GM04504 (cell line): Measurements from ENCODE around the gene APBA2.
"Not testable (repeated sequence)": the region's sequence is repeated elsewhere in the genome, so short reads cannot be mapped to it uniquely, and the experiment has no call there.

Experiments used
- DNase-seq: peaks from one replicate; pipeline ENCODE4 v3.0.0-alpha.2; 2012; ENCODE audit warnings: low read depth

Gene APBA2

DNA sequence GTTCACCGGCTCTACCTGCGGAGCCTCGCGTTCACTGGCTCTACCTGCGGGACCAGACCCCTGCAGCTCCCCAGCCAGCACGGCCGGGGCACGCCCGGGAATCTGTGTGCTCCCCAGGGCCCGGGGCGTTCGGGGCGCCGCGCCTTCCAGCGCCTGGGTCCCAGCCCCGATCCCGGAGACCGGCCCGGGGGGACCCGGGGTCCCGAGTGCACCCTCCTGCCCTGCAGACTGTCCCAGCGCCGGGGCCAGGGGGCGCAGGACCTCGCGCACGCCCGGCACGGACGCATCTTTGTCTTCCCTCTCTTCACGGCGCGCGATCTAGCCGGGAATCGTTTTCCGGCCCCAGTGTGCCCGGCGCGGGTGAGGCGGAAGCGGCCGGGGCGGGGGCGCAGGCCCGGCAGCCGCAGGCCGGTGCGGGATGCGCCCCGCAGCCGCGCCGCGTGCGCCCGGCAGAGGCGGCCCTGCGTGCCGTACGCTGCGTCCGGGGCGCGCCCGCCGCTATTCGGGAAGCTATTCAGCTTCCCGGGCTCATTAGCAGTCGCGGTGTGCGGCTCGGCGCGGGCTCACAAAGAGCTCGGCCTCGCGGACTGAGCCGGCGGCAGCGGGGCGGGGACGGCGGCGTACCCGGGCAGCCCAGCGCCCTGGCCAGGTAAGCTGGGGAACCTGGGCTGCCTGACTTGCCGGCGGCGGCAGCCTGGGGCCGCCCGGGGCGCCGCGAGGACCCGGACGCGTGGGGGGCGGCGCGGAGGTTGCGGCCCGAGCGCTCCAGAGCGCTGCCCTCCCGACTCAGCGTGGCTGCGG, at the start of gene APBA2:
Gene APBA2, plus strand, starts transcription at position 345 of the 801 bp plus-strand sequence. CDS start 167,911 bp downstream, outside the sequence.
- no peak for DNase-seq

DNA sequence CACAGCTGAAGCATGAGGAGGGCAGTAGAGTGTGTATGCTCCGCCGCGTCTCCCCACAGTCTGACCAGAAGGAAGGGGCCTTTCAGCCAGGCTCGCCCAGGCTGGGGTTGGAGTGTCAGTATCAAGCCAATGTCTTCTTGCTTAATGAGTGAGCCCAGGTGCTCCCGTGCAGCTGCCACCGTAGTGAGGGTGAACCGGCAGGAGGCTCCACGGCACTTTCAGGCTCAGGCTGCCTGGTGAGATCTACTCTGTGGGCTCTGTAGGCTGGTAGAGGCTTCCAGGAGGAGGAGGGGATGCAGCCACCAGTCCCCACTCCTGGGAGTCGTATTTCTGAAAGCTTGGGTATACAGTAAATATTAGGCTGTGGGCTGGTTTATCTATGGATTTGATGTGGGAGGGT, 45.5 kb upstream of the APBA2 start:
- DNase-seq = not testable (repeated sequence)

DNA sequence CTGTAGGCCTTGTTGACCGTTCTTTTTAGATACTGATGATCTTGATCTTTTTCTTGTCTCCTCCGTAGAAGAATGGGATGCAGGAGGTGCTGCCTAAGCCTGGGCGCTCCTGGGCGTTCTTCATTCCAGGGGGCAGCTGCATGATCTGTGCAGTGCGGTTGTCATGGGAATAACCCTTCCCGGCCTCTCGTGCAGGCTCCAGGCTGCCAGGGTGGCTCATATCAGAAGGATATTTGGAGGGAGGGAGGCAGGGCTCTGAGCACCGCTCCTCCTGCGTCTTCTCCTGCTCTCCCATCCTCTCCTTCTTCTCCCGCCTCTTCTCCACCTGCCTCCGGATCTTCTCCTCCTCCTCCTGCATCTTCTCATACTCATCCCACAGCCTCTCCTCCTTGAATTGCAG, 43.6 kb upstream of the APBA2 start:
- DNase-seq = not testable (repeated sequence)

- DNase-seq = not testable (repeated sequence)
Measured at GRCh38 chr15:28843520-28843919, 42.3 kb upstream of the APBA2 start.

GRCh38 chr15:28844147-28844546, 41.6 kb upstream of the APBA2 start:
- not testable (repeated sequence) for DNase-seq

DNA sequence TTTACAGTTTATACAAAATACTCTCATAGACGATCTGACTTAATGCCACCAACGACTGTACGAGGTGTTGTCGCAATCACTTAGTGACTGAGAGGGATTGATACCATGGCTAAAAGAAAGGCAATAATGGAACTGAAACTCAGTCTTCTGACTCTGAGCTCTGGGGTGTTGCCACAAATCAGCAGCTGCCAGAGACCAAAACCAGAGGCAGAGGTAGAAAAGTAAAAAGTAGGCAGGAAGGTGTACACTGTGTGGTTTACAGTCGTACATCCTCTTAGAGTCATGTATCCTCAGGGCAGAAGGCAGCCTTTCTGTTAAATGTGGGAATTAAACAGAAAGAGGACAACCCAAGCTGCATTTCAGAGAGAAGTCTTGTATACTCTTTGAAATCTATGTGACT, 38.5 kb upstream of the APBA2 start:
- not testable (repeated sequence) for DNase-seq

- not testable (repeated sequence) for DNase-seq
Measured at GRCh38 chr15:28847959-28848358, 37.8 kb upstream of the APBA2 start.

- not testable (repeated sequence) for DNase-seq
Measured at GRCh38 chr15:28848521-28848920, 37.3 kb upstream of the APBA2 start, which contains the start of gene GOLGA6L7. Gene GOLGA6L7 (minus strand): TSS chr15:28848644. CDS start chr15:28848549, 95 bp downstream.

DNA sequence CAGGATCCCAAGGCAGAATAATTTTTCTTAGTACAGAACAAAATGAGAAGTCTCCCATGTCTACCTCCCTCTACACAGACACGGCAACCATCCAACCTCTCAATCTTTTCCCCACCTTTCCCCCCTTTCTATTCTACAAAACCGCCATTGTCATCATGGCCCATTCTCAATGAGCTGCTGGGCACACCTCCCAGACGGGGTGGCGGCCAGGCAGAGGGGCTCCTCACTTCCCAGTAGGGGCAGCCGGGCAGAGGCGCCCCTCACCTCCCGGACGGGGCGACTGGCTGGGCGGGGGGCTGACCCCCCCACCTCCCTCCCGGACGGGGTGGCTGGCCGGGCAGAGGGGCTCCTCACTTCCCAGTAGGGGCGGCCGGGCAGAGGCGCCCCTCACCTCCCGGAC, 36.5 kb upstream of the APBA2 start:
- DNase-seq = not testable (repeated sequence)

GRCh38 chr15:28849766-28850165, 36.0 kb upstream of the APBA2 start:
- not testable (repeated sequence) for DNase-seq

DNA sequence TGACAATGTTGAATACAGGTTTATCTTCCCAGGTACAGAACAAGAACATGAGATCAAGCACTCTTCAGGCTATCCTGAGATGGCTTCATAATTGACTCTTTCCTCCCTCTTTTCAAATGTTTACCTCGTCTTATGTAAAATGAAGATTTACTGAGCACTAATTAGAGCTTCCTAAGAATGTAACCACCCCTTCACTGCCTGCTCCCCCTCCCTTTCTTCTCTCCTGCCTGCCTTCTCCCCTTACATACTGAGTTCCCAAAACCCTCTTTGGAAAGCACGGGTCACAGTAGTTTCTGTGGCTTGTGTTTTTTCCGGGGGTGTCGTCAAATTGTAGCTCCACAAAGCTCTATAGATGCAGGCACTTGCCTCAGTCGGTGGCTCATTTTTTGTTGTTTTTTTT, 32.1 kb upstream of the APBA2 start:
- DNase-seq = not testable (repeated sequence)

- not testable (repeated sequence) for DNase-seq
Measured at GRCh38 chr15:28854578-28854977, 31.2 kb upstream of the APBA2 start.

- no peak for DNase-seq
Measured at GRCh38 chr15:28861031-28861534, 24.7 kb upstream of the APBA2 start.

- not testable (repeated sequence) for DNase-seq
Measured at GRCh38 chr15:28861589-28862293, 24.0 kb upstream of the APBA2 start.

DNA sequence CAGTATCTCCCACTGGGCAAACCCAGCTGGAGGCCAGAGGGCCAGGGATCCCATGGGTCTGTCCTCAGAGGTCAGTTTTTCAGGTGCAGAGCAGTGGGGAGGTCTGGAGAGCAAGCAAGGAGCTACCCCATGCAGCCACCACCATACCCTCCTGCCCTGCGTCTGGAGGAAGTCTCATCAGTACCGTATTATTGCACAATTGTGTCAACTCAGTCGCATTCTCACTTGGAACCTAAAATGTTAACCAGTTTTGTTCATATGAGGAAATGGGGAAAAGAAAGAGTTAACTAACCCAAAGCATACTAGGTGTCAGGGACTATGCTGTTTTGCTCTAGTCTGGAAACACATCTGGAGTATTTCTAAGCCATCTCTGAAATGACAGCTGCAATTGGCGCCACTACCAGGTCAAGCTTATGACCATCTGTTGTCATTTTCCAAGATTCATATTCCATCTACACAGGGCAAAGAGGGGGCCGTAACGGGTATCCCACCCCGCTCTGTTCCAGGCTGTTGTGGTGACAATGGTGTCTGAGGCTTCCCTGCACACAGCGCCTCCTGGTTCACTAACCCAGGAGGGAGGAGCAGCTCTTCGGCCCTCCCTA, 16.9 kb upstream of the APBA2 start:
- no peak for DNase-seq

DNA sequence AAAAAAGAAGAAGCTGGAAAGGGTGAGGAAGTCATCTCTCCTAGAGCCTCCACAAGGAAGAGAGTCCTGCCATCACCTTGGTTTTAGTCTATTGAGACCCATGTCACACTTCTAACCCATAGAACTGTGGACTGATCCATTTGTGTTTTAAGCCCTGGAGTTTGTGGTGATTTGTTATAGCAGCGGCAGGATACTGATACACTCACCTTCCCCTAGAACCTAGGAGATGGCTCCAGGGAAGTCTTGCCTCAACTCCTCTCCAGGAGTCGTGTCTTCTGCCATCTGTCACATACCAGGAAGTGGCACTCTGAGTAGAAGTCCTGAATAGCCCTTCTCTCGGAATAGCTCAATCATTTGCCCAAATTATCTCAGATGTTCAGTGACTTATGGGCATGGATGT, 14.6 kb upstream of the APBA2 start:
- DNase-seq = no peak

- no peak for DNase-seq
Measured at GRCh38 chr15:28873006-28873405, 12.8 kb upstream of the APBA2 start.

- DNase-seq = no peak
Measured at GRCh38 chr15:28873585-28874190, 12.1 kb upstream of the APBA2 start.

- DNase-seq = no peak
Measured at GRCh38 chr15:28875461-28876000, 10.2 kb upstream of the APBA2 start.

GRCh38 chr15:28876131-28876844, 9.5 kb upstream of the APBA2 start:
- DNase-seq = no peak

GRCh38 chr15:28876845-28877185, 9.0 kb upstream of the APBA2 start:
- no peak for DNase-seq
